H1 (cell line): Measurements from ENCODE around the gene KLHL36. TPM values are rescaled to one million over a fixed set of nuclear protein-coding genes. Genes with fewer than 3 reads are reported as not detected.

ENCODE experiments used
- CTCF ChIA-PET: fragments of 300-600 bp; sonication (Branson Sonifier 250); formaldehyde crosslinking; loops from one replicate; lab custom pipeline; 2021; ENCODE audit not compliant: partially characterized antibody; lab: Charles Lee
- POLR2A ChIA-PET: fragments of 300-600 bp; sonication (Branson Sonifier 250); formaldehyde crosslinking; loops from one replicate; lab custom pipeline; 2021; ENCODE audit warnings: inconsistent platforms; ENCODE audit not compliant: partially characterized antibody; lab: Charles Lee
- DNase-seq, 2 experiments: peaks; one replicate each; pipeline versions ENCODE4 v3.0.0 to v3.0.0-alpha.2; 2010 to 2022; ENCODE audit warnings: low spot score in 2 of 2, low read depth in 1 of 2, mixed read lengths in 1 of 2
- FAIRE-seq: peaks from 2 replicates; lab custom pipeline; 2011; peaks lifted over from hg19 to GRCh38; lab: Jason Lieb, UNC
- H2AFZ ChIP-seq: 2 replicates; pipeline ENCODE4 v1.8.1; 2012; ENCODE audit warnings: low read length, inconsistent platforms
- H2AK5ac ChIP-seq: 2 replicates; pipeline ENCODE4 v1.6.1; 2013; ENCODE audit warnings: low read depth, low read length
- H2BK120ac ChIP-seq: replicated peaks from 2 replicates; pipeline ENCODE3; 2013; ENCODE audit warnings: low read depth, low read length, inconsistent platforms
- H2BK12ac ChIP-seq: 2 replicates; pipeline ENCODE4 v1.6.1; 2013; ENCODE audit warnings: low read depth, low read length
- H2BK15ac ChIP-seq: 2 replicates; pipeline ENCODE4 v1.6.1; 2013; ENCODE audit warnings: low read length
- H2BK20ac ChIP-seq: 2 replicates; pipeline ENCODE4 v1.6.1; 2013; ENCODE audit warnings: low read length
- H2BK5ac ChIP-seq: 2 replicates; pipeline ENCODE4 v1.6.1; 2013; ENCODE audit warnings: low read depth, low read length
- H3K14ac ChIP-seq: 2 replicates; pipeline ENCODE4 v1.6.1; 2013; ENCODE audit warnings: inconsistent platforms; ENCODE audit not compliant: insufficient read length
- H3K18ac ChIP-seq: 2 replicates; pipeline ENCODE4 v1.6.1; 2013; ENCODE audit warnings: low read length; ENCODE audit errors: extremely low read depth
- H3K23ac ChIP-seq: 2 replicates; pipeline ENCODE4 v1.6.1; 2013; ENCODE audit warnings: inconsistent platforms; ENCODE audit not compliant: insufficient read length
- H3K23me2 ChIP-seq: 2 replicates; pipeline ENCODE4 v1.6.1; 2013; ENCODE audit warnings: low read depth, low read length
- H3K27ac ChIP-seq: 2 replicates; pipeline ENCODE4 v1.6.1; 2011; ENCODE audit warnings: low read depth, low read length, inconsistent platforms
- H3K27me3 ChIP-seq, 4 experiments: replicated peaks in 1 of 4; 1 replicate in 1 of 4; 2 replicates in 3 of 4; pipeline versions ENCODE4 v1.6.1 to v1.8.1; 2011 to 2013; ENCODE audit warnings: low read length in 3 of 4, mild to moderate bottlenecking in 3 of 4, inconsistent platforms in 2 of 4, mixed read lengths in 2 of 4, moderate library complexity in 1 of 4; ENCODE audit not compliant: control insufficient read depth in 3 of 4, insufficient read depth in 3 of 4; ENCODE audit errors: extremely low read depth in 1 of 4
- H3K36me3 ChIP-seq, 4 experiments: 2 replicates each; pipeline versions ENCODE4 v1.6.1 to v1.8.1; 2011 to 2013; ENCODE audit warnings: mild to moderate bottlenecking in 4 of 4, low read length in 3 of 4, moderate library complexity in 2 of 4, control low read depth in 1 of 4, inconsistent platforms in 1 of 4; ENCODE audit not compliant: insufficient read depth in 4 of 4, control insufficient read depth in 2 of 4
- H3K4ac ChIP-seq: replicated peaks from 2 replicates; pipeline ENCODE3; 2013; ENCODE audit warnings: low read length, low read depth, mixed read lengths, inconsistent platforms; ENCODE audit not compliant: insufficient read length
- H3K4me1 ChIP-seq, 4 experiments: replicated peaks in 1 of 4; 1 replicate in 1 of 4; 2 replicates in 3 of 4; pipeline versions ENCODE4 v1.6.1 to v1.8.1; 2011 to 2013; ENCODE audit warnings: low read length in 3 of 4, inconsistent platforms in 2 of 4, mixed read lengths in 1 of 4; ENCODE audit not compliant: insufficient read depth in 4 of 4, control insufficient read depth in 3 of 4
- H3K4me2 ChIP-seq, 2 experiments: 2 replicates each; pipeline versions ENCODE4 v1.6.1 to v1.8.1; 2011 to 2013; ENCODE audit warnings: low read depth in 2 of 2, low read length in 2 of 2, control low read depth in 1 of 2, inconsistent platforms in 1 of 2, mild to moderate bottlenecking in 1 of 2; ENCODE audit not compliant: insufficient read depth in 1 of 2
- H3K4me3 ChIP-seq, 4 experiments: fragments of 200-600, 300-600 bp in 1 of 4; sonication (generic), shearing (Covaris generic), sonication (Bioruptor Twin) in 1 of 4; 2 replicates each; pipeline versions ENCODE4 v1.5.1 to v1.8.1; 2011 to 2016; ENCODE audit warnings: low read length in 4 of 4, low read depth in 3 of 4, control low read depth in 2 of 4, inconsistent platforms in 2 of 4, mild to moderate bottlenecking in 2 of 4, mixed read lengths in 1 of 4, moderate library complexity in 1 of 4; ENCODE audit not compliant: insufficient read depth in 2 of 4; ENCODE audit errors: extremely low read depth in 1 of 4
- H3K56ac ChIP-seq: replicated peaks from 2 replicates; pipeline ENCODE3; 2013; ENCODE audit warnings: low read depth, mild to moderate bottlenecking, mixed read lengths, low read length, inconsistent platforms; ENCODE audit not compliant: insufficient read length
- H3K79me1 ChIP-seq: 2 replicates; pipeline ENCODE4 v1.6.1; 2013; ENCODE audit warnings: low read depth, low read length, control low read depth
- H3K79me2 ChIP-seq, 2 experiments: 2 replicates each; pipeline versions ENCODE4 v1.6.1 to v1.8.1; 2012 to 2013; ENCODE audit warnings: low read length in 2 of 2, mild to moderate bottlenecking in 2 of 2, inconsistent platforms in 1 of 2; ENCODE audit not compliant: insufficient read depth in 2 of 2, control insufficient read depth in 1 of 2
- H3K9ac ChIP-seq, 4 experiments: replicated peaks in 1 of 4; 1 replicate in 1 of 4; 2 replicates in 3 of 4; pipeline versions ENCODE4 v1.6.1 to v1.8.1; 2011 to 2013; ENCODE audit warnings: low read depth in 3 of 4, low read length in 3 of 4, control low read depth in 2 of 4, mild to moderate bottlenecking in 2 of 4, moderate library complexity in 2 of 4, inconsistent platforms in 1 of 4; ENCODE audit errors: extremely low read depth in 1 of 4
- H3K9me3 ChIP-seq, 2 experiments: 2 replicates each; pipeline versions ENCODE4 v1.6.1 to v1.8.1; 2012 to 2013; ENCODE audit warnings: mild to moderate bottlenecking in 2 of 2, moderate library complexity in 2 of 2, control low read depth in 1 of 2, inconsistent platforms in 1 of 2, low read depth in 1 of 2, low read length in 1 of 2, mixed read lengths in 1 of 2; ENCODE audit not compliant: insufficient read depth in 2 of 2
- H4K20me1 ChIP-seq, 2 experiments: replicated peaks in 1 of 2; 2 replicates each; pipeline versions ENCODE3 to v1.8.1; 2011 to 2013; ENCODE audit warnings: inconsistent platforms in 2 of 2, low read length in 2 of 2, mild to moderate bottlenecking in 1 of 2; ENCODE audit not compliant: insufficient read depth in 2 of 2, control insufficient read depth in 1 of 2
- H4K5ac ChIP-seq: 2 replicates; pipeline ENCODE4 v1.6.1; 2013; ENCODE audit warnings: low read length, low read depth, mixed read lengths, inconsistent platforms; ENCODE audit not compliant: insufficient read length
- H4K8ac ChIP-seq: 2 replicates; pipeline ENCODE4 v1.8.0; 2013; ENCODE audit warnings: mild to moderate bottlenecking, moderate library complexity, low read length, inconsistent platforms; ENCODE audit not compliant: insufficient read depth; ENCODE audit errors: extremely low read depth
- H4K91ac ChIP-seq: replicated peaks from 2 replicates; pipeline ENCODE3; 2013; ENCODE audit warnings: low read length, mixed read lengths, inconsistent platforms; ENCODE audit not compliant: insufficient read length
- CEBPB ChIP-seq: IDR thresholded peaks from 2 replicates; pipeline ENCODE4 v1.6.1; 2012; ENCODE audit warnings: low read depth, low read length
- NRF1 ChIP-seq: IDR thresholded peaks from 2 replicates; pipeline ENCODE4 v1.6.1; 2011; ENCODE audit warnings: mild to moderate bottlenecking, low read depth, low read length, improper control_type of control experiment
- SIRT6 ChIP-seq: IDR thresholded peaks from one replicate; pipeline ENCODE4 v1.7.1; 2012; ENCODE audit warnings: low read length, inconsistent platforms
- ZNF274 ChIP-seq: IDR thresholded peaks from 2 replicates; pipeline ENCODE4 v1.7.0; 2012; ENCODE audit warnings: low read length, borderline replicate concordance; ENCODE audit errors: extremely low read depth
- WGBS, 2 experiments: shearing (Covaris generic) in 1 of 2; methylation state at CpG; one replicate each; pipeline versions ENCODE4 v1.1.6 to v1.1.7; 2013 to 2015; ENCODE audit warnings: low lambda C conversion rate in 2 of 2, mixed read lengths in 2 of 2, inconsistent platforms in 1 of 2, low coverage in 1 of 2, missing lambda C conversion rate in 1 of 2; ENCODE audit not compliant: insufficient replicate concordance in 2 of 2, insufficient coverage in 1 of 2, insufficient read length in 1 of 2; ENCODE audit errors: extremely low coverage in 1 of 2, missing lambda C conversion rate in 1 of 2; 5-methylcytosine and 5-hydroxymethylcytosine counted together
- polyA plus RNA-seq, 7 experiments: library from polyadenylated mRNA; depleted of rRNA in 3 of 7; stranded (reverse) in 5 of 7; unstranded in 2 of 7; fragments of >200 nt in 5 of 7; fragments of 200-250 nt in 2 of 7; gene quantifications; 1 replicate in 5 of 7; 2 replicates in 1 of 7; 4 replicates in 1 of 7; pipeline versions ENCODE4 v1.2.1 to v1.2.3, GENCODE V29; 2011 to 2013; ENCODE audit warnings: missing spikeins in 2 of 7, mixed read lengths in 2 of 7
- total RNA-seq: library from RNA; stranded (reverse); fragmentation: NEBNext Ultra II Directional; extraction: Animal tissue kit (Norgen Biotek cat#: 25700); gene quantifications from 2 replicates; pipeline ENCODE4 v1.2.1, GENCODE V29; 2021
- TF ChIP-seq, protein P1 (sequence below): IDR thresholded peaks from 2 replicates; pipeline ENCODE4 v1.6.1; 2011; ENCODE audit warnings: low read depth, mild to moderate bottlenecking, low read length; ENCODE audit not compliant: insufficient read depth

Gene KLHL36
- total and polyA plus RNA-seq, 2 of the 8 experiments (the other 6 are each of a cell fraction or from before 2014, with no cell fraction given) = 22.9 to 33.6 TPM

DNA sequence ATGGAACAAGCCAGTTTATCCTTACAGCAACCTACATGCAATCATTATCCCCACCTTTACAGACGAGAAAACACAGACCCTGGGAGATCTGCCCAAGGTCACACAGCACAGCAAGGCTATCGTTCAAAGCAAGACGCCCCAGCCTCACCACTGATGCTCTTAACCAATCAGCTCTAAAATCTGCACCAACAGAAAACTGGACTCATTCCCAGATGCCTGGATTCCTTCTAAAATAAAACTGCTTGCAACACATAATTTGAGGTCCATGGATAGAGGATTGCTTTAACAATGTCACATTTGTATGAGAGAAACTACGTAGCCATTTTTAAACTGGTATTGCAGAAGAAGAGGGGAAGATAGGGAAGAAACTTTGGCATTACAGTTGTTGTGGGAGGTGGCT lies 37.3 kb upstream of the KLHL36 start:
- H3K56ac ChIP-seq = no peak overlapping the region
- H3K4ac ChIP-seq = no peak overlapping the region
- no peak overlapping the region for H3K14ac ChIP-seq
- no peak overlapping the region for H2BK12ac ChIP-seq
- H4K5ac ChIP-seq = no peak overlapping the region
- H3K4me3 ChIP-seq = no peak overlapping the region
- no peak overlapping the region for H4K8ac ChIP-seq
- DNase-seq (no peak), FAIRE-seq (no peak)
- no peak overlapping the region for H2BK20ac ChIP-seq
- H2AFZ ChIP-seq = no peak overlapping the region
- no peaks in the 10 kb centered on the region for H3K27me3 ChIP-seq
- H2AK5ac ChIP-seq = no peak overlapping the region
- WGBS, 2 experiments = 92% methylated on average over 4 of the region's 4 CpGs; no CpG with 5 or more reads in 1 of the 2 experiments
- peaks cover 12% of the 10 kb centered on the region for H3K79me1 ChIP-seq
- ChIA-PET POLR2A (interaction anchor here (1.2 to 1.3 kb wide), 2 partner anchors 8 to 90 kb away, joined by 3 to 4 read pairs; no protein-coding TSS in a partner anchor), CTCF (interaction anchor here (1.6 to 2.3 kb wide), 2 partner anchors 12 to 14 kb away, joined by 5 to 6 read pairs; no protein-coding TSS in a partner anchor)
- H3K9ac ChIP-seq = no peak overlapping the region
- H3K36me3 ChIP-seq = peaks cover 0 to 10% (median 2%) of the 10 kb centered on the region in 4 experiments; a peak in 3 of 8 replicates
- no peak overlapping the region for H3K27ac ChIP-seq
- H3K18ac ChIP-seq = no peak overlapping the region
- no peaks in the 10 kb centered on the region for H3K23me2 ChIP-seq
- H2BK120ac ChIP-seq = no peak overlapping the region
- H3K4me1 ChIP-seq = peaks cover 0 to 12% (median 6%) of the 10 kb centered on the region in 4 experiments; a peak in 4 of 7 replicates
- no peak overlapping the region for H2BK15ac ChIP-seq
- H4K20me1 ChIP-seq = peaks cover 5 to 18% of the 10 kb centered on the region in 2 experiments
- no peak overlapping the region for H2BK5ac ChIP-seq
- H3K23ac ChIP-seq = no peak overlapping the region
- H3K79me2 ChIP-seq = peaks cover 0 to 79% of the 10 kb centered on the region in 2 experiments; a peak in 3 of 4 replicates
- peaks cover 0 to 2% of the 10 kb centered on the region in 2 experiments; a peak in 1 of 4 replicates for H3K9me3 ChIP-seq
- no peak overlapping the region for H4K91ac ChIP-seq
- H3K4me2 ChIP-seq = no peak overlapping the region
- TF ChIP-seq SIRT6 = no peak
- TF ChIP-seq NRF1 = no peak
- no peak for TF ChIP-seq ZNF274
- no peak for TF ChIP-seq CEBPB
- TF ChIP-seq, protein P1, sequence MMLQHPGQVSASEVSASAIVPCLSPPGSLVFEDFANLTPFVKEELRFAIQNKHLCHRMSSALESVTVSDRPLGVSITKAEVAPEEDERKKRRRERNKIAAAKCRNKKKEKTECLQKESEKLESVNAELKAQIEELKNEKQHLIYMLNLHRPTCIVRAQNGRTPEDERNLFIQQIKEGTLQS = no peak
